DMS114 treated with DMSO at 0.1 percent for 48 hours (cell line): ENCODE data around the gene ATXN3L.
"Not testable (repeated sequence)": the region's sequence is repeated elsewhere in the genome, so short reads cannot be mapped to it uniquely, and the experiment has no call there.

Source experiments
- DNase-seq: peaks from one replicate; lab custom pipeline; 2025; ENCODE audit not compliant: unreplicated experiment; lab: John Stamatoyannopoulos, UW

ATXN3L gene

DNA sequence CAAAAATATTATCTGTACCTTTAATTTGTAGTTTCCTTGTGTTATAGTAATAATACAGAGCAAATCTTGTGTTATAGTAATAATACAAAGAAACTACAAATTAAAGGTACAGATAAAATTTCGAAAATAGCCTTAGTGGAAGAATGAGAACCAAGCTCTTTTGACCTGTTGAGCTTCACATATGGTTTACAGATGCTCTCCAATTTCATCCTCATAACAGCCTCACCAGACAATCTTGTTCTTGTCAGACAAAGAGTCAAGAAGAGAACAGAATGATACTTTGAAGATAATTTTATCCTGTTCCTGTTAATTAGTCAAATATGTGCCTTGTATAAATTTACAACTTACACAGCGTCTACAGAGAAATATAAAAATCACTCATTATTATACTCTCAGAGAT lies 12.8 kb downstream of the ATXN3L start:
- no peak for DNase-seq

DNA sequence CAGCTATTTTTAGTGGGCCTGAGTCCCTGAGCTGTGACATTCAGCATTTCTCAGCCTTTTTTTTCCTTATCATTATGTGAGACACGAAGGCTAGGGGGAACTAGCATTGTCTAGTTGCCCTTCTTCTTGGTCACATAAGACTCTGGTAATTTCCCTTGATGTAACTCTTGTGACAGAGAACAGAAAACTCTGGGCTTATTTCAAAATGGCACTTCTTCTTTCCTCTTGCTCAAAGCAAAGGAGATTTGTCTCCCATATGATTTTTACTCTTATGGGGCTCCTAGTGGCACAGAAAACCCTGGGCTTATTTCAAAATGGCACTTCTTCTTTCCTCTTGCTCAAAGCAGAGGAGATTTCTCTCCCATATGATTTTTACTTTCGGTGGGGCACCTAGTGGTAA lies 14.7 kb downstream of the ATXN3L start:
- no peak for DNase-seq

DNA sequence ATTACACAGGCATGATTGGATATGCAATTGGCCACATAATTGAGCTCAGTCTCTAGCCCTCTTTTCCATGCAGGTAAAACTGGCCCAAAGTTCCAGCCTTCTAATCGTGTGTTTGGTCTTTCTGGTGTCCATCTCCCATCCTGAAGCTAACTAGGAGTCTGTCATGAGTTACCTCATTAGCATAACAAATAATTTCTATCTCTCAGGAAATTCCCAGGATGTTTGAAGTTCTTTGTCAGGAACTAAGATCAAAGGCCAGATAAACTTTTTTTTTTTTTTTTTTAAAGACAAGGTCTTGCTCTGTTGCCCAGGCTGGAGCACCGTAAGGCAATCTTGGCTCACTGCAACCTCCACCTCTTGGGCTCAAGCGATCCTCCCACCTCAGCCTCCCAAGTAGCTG lies 15.8 kb downstream of the ATXN3L start:
- DNase-seq = no peak

DNA sequence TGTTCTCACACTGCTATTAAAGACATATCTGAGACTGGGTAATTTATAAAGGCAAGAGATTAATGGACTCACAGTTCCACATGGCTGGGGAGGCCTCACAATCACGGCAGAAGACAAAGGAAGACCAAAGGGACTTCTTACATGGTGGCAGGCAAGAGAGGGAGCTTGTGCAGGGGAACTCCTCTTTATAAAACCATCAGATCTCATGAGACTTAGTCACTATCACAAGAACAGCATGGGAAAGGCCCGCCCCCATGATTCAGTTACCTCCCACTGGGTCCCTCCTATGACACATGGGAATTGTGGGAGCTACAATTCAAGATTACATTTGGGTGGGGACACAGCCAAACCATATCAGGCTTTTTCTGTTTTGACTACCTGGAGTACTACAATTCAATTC lies 16.6 kb downstream of the ATXN3L start:
- DNase-seq = not testable (repeated sequence)

DNA sequence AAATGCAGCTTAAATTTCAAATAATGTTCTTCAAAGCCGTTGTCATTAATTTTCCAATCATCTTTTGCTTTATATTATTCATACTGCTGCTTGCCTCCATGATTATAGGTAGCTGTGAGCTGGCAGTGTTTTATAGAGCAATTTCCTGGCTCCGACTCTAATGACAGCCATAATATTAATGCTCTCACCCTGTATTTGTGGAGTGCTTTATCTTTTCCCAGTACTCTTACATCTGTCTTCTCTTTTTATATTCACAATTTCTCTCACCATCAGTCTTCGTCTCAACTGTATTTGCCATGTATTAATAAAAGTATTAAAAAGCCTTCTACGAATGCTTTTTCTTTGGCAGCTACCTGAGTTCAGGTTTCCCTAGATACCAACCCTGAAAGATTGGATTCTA lies 21.0 kb downstream of the ATXN3L start:
- no peak for DNase-seq

DNA sequence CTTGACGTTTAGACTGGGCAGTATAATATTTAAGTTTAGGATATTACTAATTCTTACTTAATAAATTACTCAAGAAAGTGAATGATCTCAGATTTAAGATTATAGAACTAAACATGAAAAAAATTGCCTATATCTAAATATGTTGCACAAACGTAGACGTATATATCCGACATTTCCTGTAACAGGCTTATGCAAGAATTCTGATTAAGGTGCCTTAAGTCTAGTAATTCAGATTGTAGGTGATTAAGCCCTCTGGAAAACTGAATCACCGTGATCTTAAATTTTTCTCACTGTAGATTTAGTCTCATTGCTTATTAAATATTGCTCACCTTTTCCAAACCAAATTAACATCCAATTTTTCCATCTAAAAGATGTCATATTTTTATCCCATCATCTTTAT lies 24.0 kb downstream of the ATXN3L start:
- no peak for DNase-seq

DNA sequence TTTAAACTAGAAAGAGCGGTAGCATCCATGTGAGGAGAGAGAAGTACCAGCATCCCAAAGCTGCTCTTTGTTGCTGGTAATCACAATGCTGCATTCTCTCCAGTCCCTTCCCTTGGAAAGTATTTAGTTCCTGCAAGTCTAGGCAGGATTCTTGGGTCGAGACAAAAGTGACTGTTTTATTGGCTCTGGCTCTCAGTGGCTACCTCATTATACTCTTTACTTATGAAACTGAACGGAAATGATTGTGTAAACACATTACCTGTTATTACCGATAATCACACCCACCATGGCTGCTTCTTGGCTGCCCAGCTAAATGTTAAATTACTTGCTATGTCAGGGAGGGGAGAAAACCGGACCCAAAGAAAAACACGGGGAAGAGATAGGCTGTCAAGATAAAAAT lies 26.2 kb downstream of the ATXN3L start:
- no peak for DNase-seq

DNA sequence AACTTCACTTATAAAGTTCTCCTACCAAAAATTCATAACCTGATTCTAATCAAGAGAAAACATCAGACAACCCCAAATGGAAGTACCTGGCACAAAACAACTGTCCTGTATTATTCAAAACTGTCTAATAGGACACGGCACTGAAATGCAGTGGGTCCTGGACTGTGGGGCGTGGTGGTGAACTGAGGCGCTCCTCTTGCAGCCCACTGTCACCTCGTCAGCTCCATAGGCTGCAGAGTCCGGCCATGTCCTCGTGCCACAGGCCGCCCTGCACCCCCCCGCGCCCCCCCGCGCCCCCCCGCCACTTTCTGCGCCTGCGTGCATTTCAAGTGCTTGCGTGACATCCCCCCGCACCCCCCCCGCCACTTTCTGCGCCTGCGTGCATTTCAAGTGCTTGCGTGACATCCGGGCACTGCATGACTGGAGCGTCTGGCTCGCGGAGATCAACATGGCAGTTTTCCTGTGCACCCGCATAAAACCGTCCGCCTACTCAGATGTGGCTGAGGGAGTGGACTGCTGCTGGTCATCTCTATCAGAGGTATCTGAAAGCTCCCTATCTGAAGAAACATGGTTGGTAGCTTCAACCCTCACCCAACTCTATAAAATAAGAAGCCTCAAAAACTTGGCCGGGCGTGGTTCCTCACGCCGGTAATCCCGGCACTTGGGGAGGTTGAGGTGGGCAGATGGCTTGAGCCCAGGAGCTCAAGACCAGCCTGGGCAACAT lies 28.8 kb downstream of the ATXN3L start:
- DNase-seq = peak; percentile 3

DNA sequence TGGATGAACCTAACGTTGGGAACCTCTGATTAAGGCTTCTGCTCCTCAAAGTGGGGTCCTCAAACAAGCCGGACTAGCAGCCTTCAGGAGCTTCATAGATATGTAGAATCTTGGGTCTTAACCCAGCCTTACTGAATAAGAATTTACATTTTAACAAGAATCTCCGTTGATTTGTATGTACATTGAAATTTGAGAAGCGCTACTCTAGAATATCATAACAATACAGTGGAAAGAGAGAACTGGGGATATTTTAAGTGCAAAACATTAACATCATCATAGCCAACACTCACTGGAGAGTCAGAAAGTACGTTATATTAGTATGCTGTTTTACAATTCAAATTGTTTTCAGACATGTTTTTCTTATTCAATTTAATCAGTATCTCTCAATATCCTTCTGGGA lies 31.2 kb downstream of the ATXN3L start:
- DNase-seq = no peak

DNA sequence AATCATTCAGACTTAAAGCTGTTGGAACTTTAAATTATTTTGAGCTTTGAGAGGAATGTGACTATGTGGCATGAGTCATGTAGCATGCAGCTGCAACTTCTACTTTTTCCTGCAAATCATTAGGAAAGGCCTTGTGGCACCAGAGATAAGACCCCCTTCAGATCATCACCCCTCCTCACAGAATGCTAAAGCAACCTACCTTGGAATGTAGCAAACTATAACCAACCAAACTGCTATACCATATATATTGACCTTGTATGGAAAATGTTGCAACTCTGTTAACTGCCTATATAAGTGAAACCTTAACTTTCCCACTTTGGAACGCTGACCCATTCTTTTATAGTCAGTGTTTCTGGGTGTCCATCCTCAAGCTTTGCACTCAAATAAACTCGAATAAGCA lies 32.0 kb downstream of the ATXN3L start:
- no peak for DNase-seq

DNA sequence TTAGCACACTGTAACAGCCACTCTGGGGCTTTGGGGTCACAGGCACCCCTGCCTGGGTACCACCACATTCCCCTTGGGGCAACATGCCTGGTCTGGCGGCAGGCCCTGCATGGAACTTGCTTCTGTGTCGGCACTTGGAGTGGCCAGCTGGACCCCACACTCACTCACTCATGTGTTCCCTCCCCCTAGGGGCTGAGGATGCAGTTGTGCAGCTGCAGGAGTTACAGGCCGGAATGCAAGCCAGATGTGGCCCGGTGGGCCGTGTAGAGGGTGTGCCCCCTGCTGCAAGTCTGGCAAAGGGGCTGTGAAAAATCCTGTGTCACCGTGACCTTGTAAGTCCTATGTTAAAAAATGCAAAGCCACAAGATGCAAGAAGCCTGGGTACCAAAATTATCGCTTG lies 34.2 kb downstream of the ATXN3L start:
- DNase-seq = no peak

DNA sequence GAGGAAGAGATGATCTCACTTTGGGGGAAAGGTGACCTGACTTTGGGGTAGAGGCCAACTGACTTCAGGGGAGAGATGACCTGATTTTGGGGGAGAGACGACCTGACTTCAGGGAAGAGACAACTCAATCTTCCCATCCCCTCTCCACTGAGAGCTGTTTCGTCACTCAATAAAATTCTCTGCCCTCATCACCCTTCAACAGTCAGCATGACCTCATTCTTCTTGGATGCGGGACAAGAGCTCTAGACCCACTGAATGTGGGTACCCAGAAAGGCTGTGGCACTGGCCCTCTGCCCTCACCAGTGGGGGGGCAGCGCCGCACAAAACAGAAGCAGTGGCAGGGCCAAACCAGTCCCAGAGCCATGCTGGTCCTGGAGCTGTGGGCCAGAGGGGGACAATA lies 34.6 kb downstream of the ATXN3L start:
- no peak for DNase-seq

DNA sequence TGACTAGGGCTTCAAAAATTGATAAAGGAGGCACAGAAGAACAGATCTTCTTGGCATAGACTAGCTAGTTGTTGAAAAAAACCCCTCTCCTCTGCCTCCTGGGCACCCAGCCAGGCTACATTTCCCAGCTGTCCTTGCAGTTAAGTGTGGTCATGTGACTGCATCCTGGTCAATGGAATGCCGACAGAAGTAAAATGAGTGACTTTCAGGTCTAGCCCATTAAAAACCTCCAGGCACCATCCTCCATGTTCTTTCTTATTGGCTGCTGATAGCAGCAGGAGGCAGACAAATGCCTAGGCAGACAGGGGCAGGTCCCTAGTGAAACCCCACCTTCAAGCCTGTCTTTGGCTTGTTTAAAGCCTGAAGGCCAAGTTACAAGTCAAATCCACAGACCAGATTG lies 35.3 kb downstream of the ATXN3L start:
- no peak for DNase-seq

DNA sequence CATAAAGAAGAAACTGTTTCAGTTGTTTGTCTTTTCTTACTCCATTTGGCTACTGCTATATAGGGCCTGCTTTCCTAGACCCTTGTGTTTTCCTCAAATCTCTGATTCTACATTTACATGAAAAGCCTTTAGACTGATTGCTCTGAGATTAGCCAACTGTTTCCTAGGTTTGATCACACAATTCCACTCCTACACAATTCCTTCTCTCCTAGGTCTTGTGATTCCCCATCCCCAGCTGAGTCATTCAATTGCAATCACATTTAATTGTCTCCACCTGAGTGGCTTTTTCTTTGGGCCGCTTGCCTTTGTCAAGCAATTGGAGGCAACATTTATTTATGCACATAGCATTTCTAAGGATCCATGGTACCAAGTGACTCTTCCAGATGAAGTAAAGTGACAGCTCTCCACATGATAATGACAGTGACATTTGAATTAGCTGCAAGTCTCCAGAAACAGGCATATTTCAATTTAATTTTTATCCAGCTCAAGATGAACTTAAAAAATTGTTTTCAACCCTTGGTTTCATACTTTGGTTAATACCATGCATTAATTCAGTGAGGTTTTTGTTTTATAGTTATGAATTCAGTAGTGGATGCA lies 35.8 kb downstream of the ATXN3L start:
- no peak for DNase-seq

DNA sequence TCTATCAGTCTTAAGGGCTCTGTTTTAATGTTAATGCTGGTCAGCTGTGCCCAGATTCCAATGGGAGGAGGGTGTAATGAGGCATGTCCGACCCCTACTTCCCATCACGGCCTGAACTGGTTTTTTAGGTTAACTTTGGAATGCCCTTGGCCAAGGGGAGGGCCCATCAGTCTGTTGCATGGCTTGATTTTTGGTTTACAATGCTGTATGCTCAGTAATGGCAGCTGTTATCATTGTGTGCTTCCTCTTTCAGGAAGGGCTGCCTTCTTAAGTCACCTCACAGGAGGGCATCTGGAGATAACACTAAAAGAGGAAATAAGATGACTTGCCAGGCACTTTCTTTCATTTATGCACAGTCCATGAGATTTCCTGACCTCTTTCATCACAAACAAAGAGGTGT lies 36.3 kb downstream of the ATXN3L start:
- DNase-seq = no peak

DNA sequence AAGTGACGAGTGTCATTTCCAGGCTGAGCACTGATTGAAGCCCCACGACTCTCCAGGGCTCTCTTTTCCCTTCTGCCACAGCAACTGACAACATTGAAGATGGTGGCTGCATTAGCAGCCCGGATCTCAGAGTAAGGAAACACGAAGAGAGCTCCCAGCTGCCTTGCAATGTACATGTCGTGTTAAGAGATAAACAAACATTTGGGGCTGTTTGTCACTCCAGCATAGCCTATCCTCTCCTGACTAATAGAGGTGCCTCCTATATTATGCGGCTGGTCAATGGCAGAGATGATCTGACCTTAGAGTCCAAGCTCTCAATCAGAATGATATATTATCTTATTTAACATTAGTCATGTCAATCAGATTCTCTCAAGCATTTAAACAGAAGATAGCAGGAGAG lies 38.6 kb downstream of the ATXN3L start:
- DNase-seq = no peak

DNA sequence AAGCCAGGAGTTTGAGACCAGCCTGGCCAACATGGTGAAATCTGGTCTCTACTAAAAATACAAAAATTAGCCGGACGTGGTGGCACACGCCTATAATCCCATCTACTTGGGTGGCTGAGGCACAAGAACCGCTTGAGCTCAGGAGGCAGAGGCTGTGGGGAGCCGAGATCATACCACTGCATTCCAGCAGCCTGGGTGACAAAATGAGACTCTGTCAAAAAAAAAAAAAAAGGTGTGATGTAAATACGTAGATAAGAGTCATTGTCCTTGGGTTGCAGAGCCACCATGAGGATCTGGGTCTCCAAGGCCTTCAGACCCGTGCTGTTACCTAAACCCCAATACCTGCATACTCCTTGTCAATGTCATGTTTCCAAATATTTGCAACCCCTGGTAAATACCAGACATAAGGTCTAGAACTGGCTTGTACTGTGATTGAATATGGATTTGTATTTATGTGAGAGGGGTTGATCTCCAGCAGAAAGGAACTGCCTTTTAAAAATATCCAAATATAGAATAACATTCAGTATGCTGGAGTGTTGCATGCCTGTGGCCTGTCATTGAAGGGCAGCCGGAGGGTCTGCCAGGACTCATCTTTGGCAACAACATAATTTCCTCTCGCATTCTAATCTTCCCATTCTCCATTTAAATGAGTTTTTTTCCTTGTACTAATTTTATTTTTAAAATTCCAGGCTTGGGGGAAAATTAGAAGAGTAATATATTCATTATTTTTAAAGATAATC lies 40.4 kb downstream of the ATXN3L start:
- DNase-seq = no peak

DNA sequence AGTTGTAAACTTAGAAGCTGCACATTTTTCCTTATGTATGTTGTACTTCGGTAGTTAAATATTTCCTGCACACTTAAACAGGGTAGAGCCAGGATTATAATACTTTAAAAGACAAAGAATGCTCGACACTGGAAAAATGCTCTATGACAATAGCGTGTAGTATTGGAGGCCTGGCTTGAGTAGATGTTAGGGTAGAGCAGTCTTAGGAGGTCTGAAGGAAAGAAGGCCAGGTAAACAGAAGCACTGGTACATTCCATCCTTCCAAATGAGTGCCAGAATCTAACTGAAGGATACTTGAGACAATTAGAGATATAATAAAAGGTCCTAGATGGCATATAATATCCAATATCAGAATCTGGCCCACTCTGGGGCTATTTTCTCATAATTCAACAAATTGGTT lies 42.3 kb downstream of the ATXN3L start:
- no peak for DNase-seq

DNA sequence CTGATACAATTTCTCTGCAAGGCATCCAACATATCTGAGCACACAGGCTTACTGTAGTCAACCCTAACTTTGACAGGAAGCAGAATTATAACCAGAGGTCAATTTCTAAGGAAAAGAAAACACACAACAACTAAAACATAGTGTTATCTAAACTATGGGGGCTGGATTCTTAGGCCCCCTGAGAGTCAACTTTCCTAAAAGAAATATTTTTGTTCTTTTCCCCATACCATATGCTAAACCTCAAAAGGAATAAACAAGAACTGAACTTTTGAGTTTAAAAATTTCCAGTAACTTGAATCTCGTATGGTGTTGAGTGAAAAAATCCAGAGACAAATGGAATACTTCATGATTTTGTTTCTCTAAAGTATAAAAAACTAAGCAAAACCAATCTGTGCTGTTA lies 42.9 kb downstream of the ATXN3L start:
- DNase-seq = no peak

DNA sequence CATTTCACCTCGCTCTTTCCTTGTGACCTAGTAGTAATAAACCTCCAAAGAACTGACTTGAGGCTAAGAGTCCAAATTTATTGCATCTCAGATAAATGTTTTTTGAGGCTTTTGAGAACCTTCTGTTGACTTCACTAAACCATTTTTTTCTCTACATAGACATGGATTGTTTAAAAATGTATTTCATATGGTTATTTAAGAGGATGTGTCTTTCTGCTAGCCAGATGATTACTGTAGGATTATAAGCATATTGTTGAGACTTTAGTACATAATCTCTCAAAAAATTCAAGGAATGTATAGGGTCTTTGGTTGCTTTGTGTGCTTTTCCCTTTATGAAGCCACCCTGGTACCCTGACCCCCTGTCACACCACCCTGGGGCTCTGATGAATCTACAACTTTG lies 44.8 kb downstream of the ATXN3L start:
- DNase-seq = no peak

DNA sequence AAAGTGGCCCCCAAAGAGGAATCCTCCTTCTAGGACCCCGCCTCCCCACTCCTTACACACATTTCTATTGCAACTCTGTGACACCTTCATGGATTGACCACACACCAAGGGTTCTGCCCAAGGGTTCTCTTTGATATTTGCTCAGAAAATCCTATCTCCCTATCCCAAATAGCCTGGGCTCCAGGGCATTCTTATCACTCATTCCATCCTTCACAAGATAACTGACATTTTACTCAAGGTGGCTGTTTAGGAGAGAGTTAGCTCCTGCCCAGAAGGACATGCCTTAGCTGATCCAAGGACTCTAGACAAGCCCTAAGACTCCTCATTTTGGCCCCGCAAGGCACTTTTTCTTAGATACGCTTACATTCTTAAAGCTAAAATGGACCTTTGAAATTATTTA lies 47.4 kb downstream of the ATXN3L start:
- DNase-seq = no peak

DNA sequence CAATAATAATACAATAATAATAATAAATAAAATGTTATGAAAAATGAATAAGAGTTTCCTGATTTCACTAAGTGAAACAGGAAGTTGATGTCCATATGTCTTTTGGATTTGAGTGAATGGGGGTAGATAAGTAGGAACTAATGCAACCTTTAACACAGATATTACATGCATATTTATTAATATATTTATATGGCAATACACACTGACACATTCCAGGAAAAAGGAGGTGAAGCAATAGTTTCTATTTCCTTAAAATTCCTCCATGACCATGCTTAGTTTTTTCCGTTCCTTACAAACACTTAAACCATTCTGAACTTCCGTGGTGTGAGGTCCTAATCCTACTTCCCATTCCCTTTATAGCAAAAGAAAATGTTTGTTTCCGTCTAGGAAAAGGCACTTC lies 48.3 kb downstream of the ATXN3L start:
- DNase-seq = no peak

DNA sequence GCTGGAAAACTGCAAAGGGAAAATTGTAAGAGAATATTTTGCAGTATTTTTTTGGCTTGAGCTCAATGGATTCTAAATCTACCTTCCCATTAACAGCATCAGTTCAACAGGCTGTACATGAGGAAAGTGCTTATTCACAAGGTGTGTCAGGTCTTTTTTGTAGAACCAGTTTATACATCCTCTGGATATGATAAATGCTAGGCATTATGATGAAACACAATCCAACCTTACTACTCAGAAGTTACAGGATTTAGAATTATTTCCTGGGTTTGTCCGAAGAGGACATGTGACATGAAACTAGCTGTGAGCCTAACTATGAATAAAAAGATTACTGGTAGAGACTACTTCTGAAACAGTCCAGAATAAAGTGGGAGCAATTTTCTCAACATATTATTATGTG lies 49.5 kb downstream of the ATXN3L start:
- no peak for DNase-seq
